Muscle layer of colon (tissue), 2 donors: ENCODE measurements around the gene TMEM178B.

Experiments
- H3K27ac ChIP-seq: one replicate; pipeline ENCODE4 v1.7.0; 2013; ENCODE audit warnings: low read depth, mild to moderate bottlenecking, low read length, moderate library complexity
- H3K27me3 ChIP-seq, 2 donors: one replicate each; pipeline ENCODE4 v1.7.0; 2013; ENCODE audit warnings: low read length in 2 of 2, mild to moderate bottlenecking in 2 of 2; ENCODE audit not compliant: insufficient read depth in 2 of 2, control insufficient read depth in 1 of 2
- H3K36me3 ChIP-seq: one replicate; pipeline ENCODE4 v1.7.0; 2013; ENCODE audit warnings: mild to moderate bottlenecking, low read length; ENCODE audit not compliant: insufficient read depth
- H3K4me1 ChIP-seq: one replicate; pipeline ENCODE4 v1.7.0; 2013; ENCODE audit warnings: mild to moderate bottlenecking, low read length; ENCODE audit not compliant: insufficient read depth
- H3K4me3 ChIP-seq, 2 donors: one replicate each; pipeline ENCODE4 v1.7.0; 2013; ENCODE audit warnings: low read length in 2 of 2, low read depth in 1 of 2, mild to moderate bottlenecking in 1 of 2, moderate library complexity in 1 of 2
- H3K9ac ChIP-seq: one replicate; pipeline ENCODE4 v1.7.0; 2013; ENCODE audit warnings: low read length
- H3K9me3 ChIP-seq: one replicate; pipeline ENCODE4 v1.7.0; 2013; ENCODE audit warnings: mild to moderate bottlenecking, low read length
- donor health status: abdominal sarcoma.
- donor health status: Adenocarcinoma of cecum.

Gene TMEM178B

GRCh38 chr7:141147482-141147881 is 73.6 kb downstream of the TMEM178B start:
- H3K9me3 ChIP-seq = no peaks in the 10 kb centered on the region
- H3K27me3 ChIP-seq = no peaks in the 10 kb centered on the region
- no peak overlapping the region for H3K9ac ChIP-seq
- no peak overlapping the region for H3K4me3 ChIP-seq
- no peaks in the 10 kb centered on the region for H3K4me1 ChIP-seq
- no peaks in the 10 kb centered on the region for H3K36me3 ChIP-seq
- no peak overlapping the region for H3K27ac ChIP-seq

DNA sequence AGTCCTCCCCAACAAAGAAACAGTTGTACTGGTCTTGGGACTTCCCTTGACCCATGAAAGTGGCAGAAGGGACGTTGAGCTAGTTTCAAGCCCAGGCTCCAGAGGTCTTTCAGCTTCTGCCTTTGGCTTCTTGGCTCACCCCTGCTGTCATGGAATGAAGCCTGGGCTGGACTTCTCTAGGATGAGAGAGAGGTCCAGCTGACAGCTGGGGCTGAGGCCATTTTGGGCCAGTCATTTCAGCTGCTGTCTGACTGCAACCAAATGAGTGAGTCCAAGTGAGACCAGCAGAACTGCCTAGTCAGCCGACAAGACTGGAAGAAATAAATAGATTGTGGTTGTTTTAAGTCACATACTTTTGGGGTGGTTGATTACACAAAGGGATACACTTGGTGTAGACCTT is 76.6 kb downstream of the TMEM178B start:
- no peak overlapping the region for H3K9ac ChIP-seq
- H3K36me3 ChIP-seq = no peaks in the 10 kb centered on the region
- H3K4me3 ChIP-seq = no peak overlapping the region
- H3K4me1 ChIP-seq = no peaks in the 10 kb centered on the region
- no peaks in the 10 kb centered on the region for H3K27me3 ChIP-seq
- H3K9me3 ChIP-seq = no peaks in the 10 kb centered on the region
- H3K27ac ChIP-seq = no peak overlapping the region

DNA sequence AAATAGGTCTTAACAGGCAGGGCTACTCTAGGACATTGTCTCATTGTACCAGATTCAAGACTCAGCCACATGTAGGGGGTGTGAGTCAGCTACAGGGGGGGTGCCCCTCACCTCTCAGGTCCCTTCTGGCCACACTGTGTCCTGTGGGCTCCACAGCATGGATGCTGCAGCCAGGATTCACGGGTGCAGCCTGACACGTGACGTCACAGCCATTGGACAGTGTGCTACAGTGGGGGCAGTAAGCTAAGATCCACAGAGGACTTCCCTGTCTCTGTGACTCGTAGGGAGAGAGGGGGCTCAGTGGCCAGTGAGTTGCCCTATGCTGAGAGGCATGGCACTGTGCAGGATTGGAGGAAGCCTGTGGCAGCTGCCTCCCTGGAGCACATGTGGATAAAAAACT is 77.9 kb downstream of the TMEM178B start:
- Histone ChIP-seq H3K27ac (no peak overlapping the region), H3K9me3 (no peaks in the 10 kb centered on the region), H3K4me1 (no peaks in the 10 kb centered on the region), H3K4me3 (no peak overlapping the region), H3K27me3 (no peaks in the 10 kb centered on the region), H3K36me3 (no peaks in the 10 kb centered on the region), H3K9ac (no peak overlapping the region)

- Histone ChIP-seq H3K36me3 (no peaks in the 10 kb centered on the region), H3K9me3 (no peaks in the 10 kb centered on the region), H3K4me1 (no peaks in the 10 kb centered on the region), H3K27me3 (no peaks in the 10 kb centered on the region), H3K27ac (no peak overlapping the region), H3K9ac (no peak overlapping the region), H3K4me3 (no peak overlapping the region)
Observed at GRCh38 chr7:141153231-141153630, 79.4 kb downstream of the TMEM178B start.

GRCh38 chr7:141154131-141154732 is 80.4 kb downstream of the TMEM178B start:
- no peak overlapping the region for H3K9ac ChIP-seq
- no peaks in the 10 kb centered on the region for H3K9me3 ChIP-seq
- H3K4me1 ChIP-seq = no peaks in the 10 kb centered on the region
- no peaks in the 10 kb centered on the region for H3K36me3 ChIP-seq
- H3K4me3 ChIP-seq = no peak overlapping the region
- no peaks in the 10 kb centered on the region for H3K27me3 ChIP-seq
- H3K27ac ChIP-seq = no peak overlapping the region

- Histone ChIP-seq H3K4me3 (no peak overlapping the region), H3K27ac (no peak overlapping the region), H3K9me3 (no peaks in the 10 kb centered on the region), H3K36me3 (no peaks in the 10 kb centered on the region), H3K4me1 (no peaks in the 10 kb centered on the region), H3K9ac (no peak overlapping the region), H3K27me3 (no peaks in the 10 kb centered on the region)
Observed at GRCh38 chr7:141156407-141156806, 82.5 kb downstream of the TMEM178B start.

DNA sequence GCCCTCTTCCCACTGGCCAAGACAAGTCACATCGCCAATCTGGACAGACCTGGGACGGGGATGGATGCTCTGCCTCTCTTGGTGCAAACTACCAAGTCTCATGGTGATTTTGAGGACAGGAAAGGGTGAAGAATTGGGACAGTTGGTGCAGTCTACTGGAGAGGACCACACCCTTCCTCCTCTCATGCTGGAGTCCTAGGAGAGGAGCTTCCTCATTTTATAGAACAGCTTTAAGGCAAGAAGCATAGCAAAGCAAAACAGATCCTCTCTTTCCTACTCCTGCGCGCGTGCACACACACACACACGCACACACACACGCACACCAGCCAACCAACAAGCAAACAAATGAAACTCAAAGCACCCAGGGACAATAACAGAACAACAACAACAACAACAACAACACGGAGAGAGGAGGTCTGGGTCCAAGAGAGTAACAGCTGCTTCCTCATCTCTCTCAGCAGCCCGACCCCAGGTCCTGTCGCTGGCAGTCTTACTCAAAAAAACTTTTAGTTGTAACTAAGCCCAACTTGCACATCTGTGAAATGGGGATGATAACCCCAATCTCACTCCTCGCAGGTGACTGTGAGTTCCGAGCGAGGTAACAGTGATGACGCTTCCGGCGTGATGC is 83.4 kb downstream of the TMEM178B start:
- H3K9ac ChIP-seq = no peak overlapping the region
- H3K9me3 ChIP-seq = no peaks in the 10 kb centered on the region
- H3K36me3 ChIP-seq = no peaks in the 10 kb centered on the region
- no peaks in the 10 kb centered on the region for H3K4me1 ChIP-seq
- H3K4me3 ChIP-seq = no peak overlapping the region
- no peak overlapping the region for H3K27ac ChIP-seq
- H3K27me3 ChIP-seq = no peaks in the 10 kb centered on the region

DNA sequence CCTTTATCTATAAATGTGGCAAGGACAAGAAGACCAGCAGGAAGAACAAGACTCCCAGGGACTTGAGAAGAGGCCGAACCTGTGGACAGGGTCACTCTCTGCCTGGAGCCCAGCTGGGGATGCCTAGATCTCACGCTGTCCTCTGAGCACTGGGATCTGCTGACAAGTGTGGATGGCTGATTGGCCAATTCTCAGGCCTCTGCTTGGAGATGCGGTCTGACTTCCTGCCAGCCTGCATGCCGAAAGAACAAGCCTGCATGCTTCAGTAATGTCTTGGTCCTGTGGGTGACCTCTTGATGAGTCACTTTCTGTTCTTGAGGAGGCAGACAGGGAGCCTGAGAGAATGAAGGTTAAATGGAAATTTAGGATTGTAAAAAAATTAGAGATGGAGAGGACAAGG is 84.7 kb downstream of the TMEM178B start:
- no peak overlapping the region for H3K4me3 ChIP-seq
- no peaks in the 10 kb centered on the region for H3K4me1 ChIP-seq
- no peaks in the 10 kb centered on the region for H3K27me3 ChIP-seq
- no peaks in the 10 kb centered on the region for H3K9me3 ChIP-seq
- H3K9ac ChIP-seq = no peak overlapping the region
- no peaks in the 10 kb centered on the region for H3K36me3 ChIP-seq
- no peak overlapping the region for H3K27ac ChIP-seq

DNA sequence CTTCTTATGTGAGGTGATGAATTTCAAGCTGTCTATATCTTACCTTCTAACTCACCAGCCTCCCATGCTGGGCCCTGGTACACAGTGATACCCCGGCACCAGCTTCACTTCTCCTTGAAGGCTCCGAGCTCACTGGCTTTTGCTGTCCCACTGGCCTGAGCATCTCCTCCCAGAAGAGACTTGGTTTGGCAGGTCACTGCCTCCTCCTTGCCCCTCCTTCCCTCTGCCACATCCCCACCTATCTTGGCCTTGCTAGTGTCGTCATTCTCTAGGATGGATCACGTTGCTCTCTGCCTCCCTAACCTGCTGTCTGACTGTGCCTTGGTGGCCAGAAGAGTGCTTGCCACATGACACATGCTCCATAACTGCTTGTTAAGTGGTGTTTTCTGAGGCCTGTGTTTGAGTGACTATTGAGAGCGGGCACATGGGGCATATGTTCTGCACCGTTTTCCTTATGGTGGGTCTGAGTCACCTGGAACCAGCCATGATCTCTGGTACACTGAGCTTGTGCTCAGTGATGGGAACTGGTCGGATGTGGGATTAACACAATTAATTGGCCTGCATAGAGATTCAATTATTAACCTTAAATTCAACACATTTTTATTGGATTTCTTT is 86.5 kb downstream of the TMEM178B start:
- H3K9me3 ChIP-seq = no peaks in the 10 kb centered on the region
- H3K9ac ChIP-seq = no peak overlapping the region
- H3K4me3 ChIP-seq = no peak overlapping the region
- H3K27me3 ChIP-seq = no peaks in the 10 kb centered on the region
- H3K27ac ChIP-seq = no peak overlapping the region
- H3K4me1 ChIP-seq = no peaks in the 10 kb centered on the region
- H3K36me3 ChIP-seq = no peaks in the 10 kb centered on the region

- Histone ChIP-seq H3K27me3 (no peaks in the 10 kb centered on the region), H3K9ac (no peak overlapping the region), H3K4me1 (no peaks in the 10 kb centered on the region), H3K27ac (no peak overlapping the region), H3K9me3 (no peaks in the 10 kb centered on the region), H3K36me3 (no peaks in the 10 kb centered on the region), H3K4me3 (no peak overlapping the region)
Observed at GRCh38 chr7:141161550-141162535, 88.0 kb downstream of the TMEM178B start.

GRCh38 chr7:141165521-141165920 is 91.7 kb downstream of the TMEM178B start:
- Histone ChIP-seq H3K27me3 (no peaks in the 10 kb centered on the region), H3K9me3 (no peaks in the 10 kb centered on the region), H3K27ac (no peak overlapping the region), H3K36me3 (no peaks in the 10 kb centered on the region), H3K4me1 (no peaks in the 10 kb centered on the region), H3K4me3 (no peak overlapping the region), H3K9ac (no peak overlapping the region)
